IMR-90 (cell line): ENCODE results near the gene KLF13. TPM values are rescaled to one million over a fixed set of nuclear protein-coding genes. Genes with fewer than 3 reads are reported as not detected.

ENCODE experiments used
- ATAC-seq: fragments of 200-7000 bp; cut with Tn5 transposase; 2 replicates; pipeline ENCODE4 v1.9.1; 2020; ENCODE audit warnings: low read depth, mild to moderate bottlenecking, moderate library complexity
- BruUV-seq: library from RNA; stranded (reverse); fragments of 400-500 nt; replicated peaks from 2 replicates; lab custom pipeline; 2021; lab: Mats Ljungman, UMichigan
- CTCF ChIA-PET: fragments of 300-600 bp; formaldehyde crosslinking; extraction: SDS; loops from one replicate; lab custom pipeline; 2021; ENCODE audit warnings: antibody characterized with exemption; lab: Yijun Ruan, JAX
- POLR2A ChIA-PET: fragments of 300-600 bp; sonication (Branson Sonifier 250); formaldehyde crosslinking; loops from one replicate; lab custom pipeline; 2022; ENCODE audit warnings: antibody characterized with exemption; ENCODE audit not compliant: unreplicated experiment; lab: Charles Lee
- DNase-seq: peaks from one replicate; pipeline ENCODE4 v3.0.0; 2013
- H2AFZ ChIP-seq: replicated peaks from 2 replicates; pipeline ENCODE3; 2013; ENCODE audit warnings: low read length, mild to moderate bottlenecking; ENCODE audit not compliant: poor library complexity
- H2AK5ac ChIP-seq: 2 replicates; pipeline ENCODE4 v1.6.1; 2013; ENCODE audit warnings: low read depth, low read length, inconsistent platforms
- H2AK9ac ChIP-seq: replicated peaks from 2 replicates; pipeline ENCODE3; 2013; ENCODE audit warnings: mild to moderate bottlenecking, low read depth, low read length, moderate library complexity; ENCODE audit not compliant: poor library complexity
- H2BK120ac ChIP-seq: 2 replicates; pipeline ENCODE4 v1.6.1; 2013; ENCODE audit warnings: low read depth, low read length, inconsistent platforms
- H2BK15ac ChIP-seq: 3 replicates; pipeline ENCODE4 v1.6.1; 2013; ENCODE audit warnings: low read depth, low read length, inconsistent platforms
- H2BK20ac ChIP-seq: 2 replicates; pipeline ENCODE4 v1.6.1; 2013; ENCODE audit warnings: low read depth, mild to moderate bottlenecking, inconsistent platforms, low read length, moderate library complexity
- H2BK5ac ChIP-seq: 2 replicates; pipeline ENCODE4 v1.6.1; 2013; ENCODE audit warnings: mild to moderate bottlenecking, low read depth, low read length, inconsistent platforms; ENCODE audit not compliant: poor library complexity, severe bottlenecking
- H3K14ac ChIP-seq: replicated peaks from 2 replicates; pipeline ENCODE4 v1.6.1; 2013; ENCODE audit warnings: low read depth, low read length, inconsistent platforms
- H3K18ac ChIP-seq: 2 replicates; pipeline ENCODE4 v1.6.1; 2013; ENCODE audit warnings: low read depth, low read length, control low read depth
- H3K23ac ChIP-seq: 2 replicates; pipeline ENCODE4 v1.6.1; 2013; ENCODE audit warnings: low read depth, low read length, inconsistent platforms
- H3K27ac ChIP-seq: 2 replicates; pipeline ENCODE4 v1.5.1; 2013; ENCODE audit warnings: mild to moderate bottlenecking, control low read depth, low read length; ENCODE audit not compliant: insufficient read depth
- H3K27me3 ChIP-seq: 2 replicates; pipeline ENCODE4 v1.6.1; 2013; ENCODE audit warnings: low read length; ENCODE audit not compliant: control insufficient read depth, insufficient read depth
- H3K36me3 ChIP-seq: 2 replicates; pipeline ENCODE4 v1.6.1; 2013; ENCODE audit warnings: low read length, mixed read lengths; ENCODE audit not compliant: control insufficient read depth, insufficient read depth
- H3K4ac ChIP-seq: 2 replicates; pipeline ENCODE4 v1.6.1; 2013; ENCODE audit warnings: low read depth, low read length, inconsistent platforms
- H3K4me1 ChIP-seq: 2 replicates; pipeline ENCODE4 v1.6.1; 2013; ENCODE audit warnings: low read length, mixed read lengths; ENCODE audit not compliant: control insufficient read depth, insufficient read depth
- H3K4me2 ChIP-seq: 2 replicates; pipeline ENCODE4 v1.6.1; 2013; ENCODE audit warnings: low read depth, mild to moderate bottlenecking, control low read depth, low read length, moderate library complexity
- H3K4me3 ChIP-seq: 2 replicates; pipeline ENCODE4 v1.5.1; 2013; ENCODE audit warnings: low read depth, mild to moderate bottlenecking, control low read depth, low read length, moderate library complexity; ENCODE audit not compliant: insufficient read depth
- H3K56ac ChIP-seq: 2 replicates; pipeline ENCODE4 v1.6.1; 2013; ENCODE audit warnings: low read length, inconsistent platforms; ENCODE audit not compliant: insufficient read depth; ENCODE audit errors: extremely low read depth
- H3K79me1 ChIP-seq, 2 experiments: 2 replicates each; pipeline ENCODE4 v1.6.1; 2013; ENCODE audit warnings: low read length in 2 of 2, inconsistent platforms in 1 of 2, low read depth in 1 of 2
- H3K9ac ChIP-seq: 2 replicates; pipeline ENCODE4 v1.6.1; 2013; ENCODE audit warnings: low read depth, low read length, control low read depth
- H3K9me1 ChIP-seq: 2 replicates; pipeline ENCODE4 v1.6.1; 2013; ENCODE audit warnings: low read length, inconsistent platforms; ENCODE audit not compliant: insufficient read depth
- H3K9me3 ChIP-seq: 2 replicates; pipeline ENCODE4 v1.6.1; 2013; ENCODE audit warnings: low read length; ENCODE audit not compliant: control insufficient read depth, insufficient read depth
- H4K20me1 ChIP-seq: 2 replicates; pipeline ENCODE4 v1.6.1; 2013; ENCODE audit warnings: low read length, inconsistent platforms; ENCODE audit not compliant: insufficient read depth
- H4K5ac ChIP-seq: 2 replicates; pipeline ENCODE4 v1.6.1; 2013; ENCODE audit warnings: mild to moderate bottlenecking, low read depth, low read length, control low read depth
- H4K8ac ChIP-seq, 2 experiments: 2 replicates each; pipeline ENCODE4 v1.6.1; 2013; ENCODE audit warnings: low read depth in 2 of 2, low read length in 2 of 2, control low read depth in 1 of 2, inconsistent platforms in 1 of 2
- H4K91ac ChIP-seq: 2 replicates; pipeline ENCODE4 v1.6.1; 2013; ENCODE audit warnings: low read depth, low read length, inconsistent platforms; ENCODE audit not compliant: insufficient read depth
- BHLHE40 ChIP-seq: fragments of 150-350 bp; IDR thresholded peaks from 2 replicates; pipeline ENCODE4 v1.6.1; 2016; ENCODE audit warnings: mild to moderate bottlenecking, low read depth, low read length
- CEBPB ChIP-seq: IDR thresholded peaks from 2 replicates; pipeline ENCODE4 v1.6.1; 2012; ENCODE audit warnings: low read depth, low read length, improper control_type of control experiment
- CTCF ChIP-seq: conservative IDR thresholded peaks from 2 replicates; pipeline ENCODE4 v1.5.1; 2012; ENCODE audit warnings: mild to moderate bottlenecking, low read depth, low read length, improper control_type of control experiment
- ELK1 ChIP-seq: fragments of 150-350 bp; IDR thresholded peaks from 2 replicates; pipeline ENCODE4 v1.6.1; 2016; ENCODE audit warnings: low read depth, mild to moderate bottlenecking, low read length, moderate library complexity, borderline replicate concordance
- FOS ChIP-seq: fragments of 150-350 bp; IDR thresholded peaks from 2 replicates; pipeline ENCODE4 v1.6.1; 2016; ENCODE audit warnings: low read depth, low read length
- MAFK ChIP-seq: IDR thresholded peaks from 2 replicates; pipeline ENCODE4 v1.6.1; 2012; ENCODE audit warnings: low read depth, low read length, improper control_type of control experiment
- MAZ ChIP-seq: IDR thresholded peaks from 2 replicates; pipeline ENCODE4 v1.6.1; 2012; ENCODE audit warnings: low read depth, mild to moderate bottlenecking, low read length, improper control_type of control experiment, moderate library complexity, borderline replicate concordance
- MXI1 ChIP-seq: IDR thresholded peaks from 2 replicates; pipeline ENCODE4 v1.6.1; 2012; ENCODE audit warnings: low read depth, mild to moderate bottlenecking, low read length, moderate library complexity, borderline replicate concordance
- NFE2L2 ChIP-seq: fragments of 150-350 bp; IDR thresholded peaks from 2 replicates; pipeline ENCODE4 v1.6.1; 2016; ENCODE audit warnings: low read depth, mild to moderate bottlenecking, low read length
- POLR2A ChIP-seq: IDR thresholded peaks from 2 replicates; pipeline ENCODE4 v1.6.1; 2012; ENCODE audit warnings: mild to moderate bottlenecking, low read depth, low read length
- RCOR1 ChIP-seq: IDR thresholded peaks from 2 replicates; pipeline ENCODE4 v1.6.1; 2012; ENCODE audit warnings: mild to moderate bottlenecking, low read length, improper control_type of control experiment; ENCODE audit not compliant: insufficient replicate concordance
- RFX5 ChIP-seq: IDR thresholded peaks from 2 replicates; pipeline ENCODE4 v1.8.0; 2012; ENCODE audit warnings: low read depth, mild to moderate bottlenecking, low read length, moderate library complexity
- SMC3 ChIP-seq: fragments of 150-350 bp; IDR thresholded peaks from 2 replicates; pipeline ENCODE4 v1.6.1; 2016; ENCODE audit warnings: low read depth, mild to moderate bottlenecking, antibody characterized with exemption, low read length, moderate library complexity
- WGBS, 2 experiments: methylation state at CpG; one replicate each; pipeline versions ENCODE4 v1.1.5 to v1.1.7; 2013; ENCODE audit warnings: missing lambda C conversion rate in 2 of 2; ENCODE audit not compliant: insufficient read length in 1 of 2; ENCODE audit errors: extremely low coverage in 2 of 2; 5-methylcytosine and 5-hydroxymethylcytosine counted together
- dilution Hi-C: fragments of 300-500 bp; cut with HindIII; formaldehyde crosslinking; loops from one replicate; pipeline ENCODE4 v1.14.3; 2018; ENCODE audit warnings: low sequenced_read_pairs; ENCODE audit not compliant: unreplicated experiment
- in situ Hi-C: fragments of 300-500 bp; cut with MboI; formaldehyde crosslinking; loops from 3 replicates; pipeline ENCODE4 v1.14.3; 2019; ENCODE audit warnings: low sequenced_read_pairs, inconsistent platforms, mixed read lengths
- intact Hi-C: fragments of 100-400 bp; cut with micrococcal nuclease; formaldehyde crosslinking; loops from 2 replicates; pipeline ENCODE4 v1.10.0; 2022
- polyA plus RNA-seq, 3 experiments: library from polyadenylated mRNA; depleted of rRNA; stranded (reverse); fragments of >200 nt; gene quantifications; 2 replicates each; pipeline ENCODE4 v1.2.3, GENCODE V29; 2012; ENCODE audit warnings: low replicate concordance in 1 of 3
- total RNA-seq: library from RNA; depleted of rRNA; stranded (reverse); fragments of >200 nt; gene quantifications from 2 replicates; pipeline ENCODE4 v1.2.3, GENCODE V29; 2012

The KLF13 gene
- total and polyA plus RNA-seq, 2 of the 4 experiments (the other 2 are of a cell fraction): 9.5 to 10.6 TPM

- CTCF ChIA-PET: no interaction called here
- intact Hi-C loops: no loop called here
Measured at GRCh38 chr15:31278544-31279220, 48.0 kb upstream of the KLF13 start.

More at GRCh38 chr15:31278544-31279220, 48.0 kb upstream of the KLF13 start:
- Histone ChIP-seq H4K8ac (no peak overlapping the region), H2BK15ac (no peak overlapping the region), H3K23ac (no peak overlapping the region), H3K56ac (no peak overlapping the region), H3K27me3 (peaks cover 14% of the 10 kb centered on the region), H4K20me1 (no peaks in the 10 kb centered on the region), H4K91ac (no peak overlapping the region), H2BK120ac (no peak overlapping the region), H3K27ac (no peak overlapping the region), H3K36me3 (no peaks in the 10 kb centered on the region), H3K4me2 (no peak overlapping the region), H4K5ac (no peak overlapping the region), H2AK9ac (no peak overlapping the region), H3K79me1 (no peaks in the 10 kb centered on the region), H3K9ac (no peak overlapping the region), H3K4me1 (no peaks in the 10 kb centered on the region), H3K4me3 (no peak overlapping the region), H3K9me1 (no peaks in the 10 kb centered on the region), H3K9me3 (no peaks in the 10 kb centered on the region), H2BK5ac (no peak overlapping the region), H3K14ac (no peak overlapping the region), H2AK5ac (no peak overlapping the region), H3K18ac (no peak overlapping the region), H3K4ac (no peak overlapping the region), H2AFZ (no peak overlapping the region), H2BK20ac (no peak overlapping the region)
- POLR2A ChIA-PET: no interaction called here
- dilution Hi-C loops: no loop called here
- BruUV-seq: no TSS peak
- in situ Hi-C loops: loop anchor here (5.0 kb wide), 1 partner anchor 51 kb away; no protein-coding TSS in a partner anchor
- TF ChIP-seq NFE2L2 (no peak), ELK1 (no peak), CEBPB (no peak), MXI1 (no peak), RCOR1 (no peak), POLR2A (no peak), BHLHE40 (no peak), MAZ (no peak), CTCF (no peak), MAFK (no peak), FOS (no peak), SMC3 (no peak), RFX5 (no peak)
- no peak for DNase-seq
- no peak for ATAC-seq
- WGBS, 2 experiments: no CpG with 5 or more reads among the region's 18 CpGs
